ENCODE data around the gene DST. TPM values are rescaled to one million over a fixed set of nuclear protein-coding genes. Genes with fewer than 3 reads are reported as not detected.

Gene DST
- total RNA-seq, 1 experiment from 2014 or later: 144 TPM

DNA sequence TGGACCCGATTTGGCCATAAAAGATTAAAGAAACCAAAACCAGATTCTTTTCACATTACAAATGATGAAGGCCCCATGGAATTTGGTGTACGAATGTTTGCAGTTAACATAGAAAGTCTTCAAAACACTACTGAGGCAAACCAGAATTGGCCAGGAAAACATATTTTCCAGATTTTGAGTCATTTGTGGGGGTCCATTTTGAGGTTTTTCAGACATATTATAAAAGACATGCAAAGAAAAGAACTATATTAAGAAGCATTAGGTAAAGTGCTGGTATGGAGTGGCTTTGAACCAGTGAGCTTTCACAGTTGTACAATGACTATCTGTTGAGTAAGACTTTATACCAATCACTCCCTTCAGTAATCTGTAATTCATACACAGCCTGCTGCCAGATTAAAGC lies 226.4 kb downstream of the DST start (continued):
- TF ChIP-seq, protein P1, sequence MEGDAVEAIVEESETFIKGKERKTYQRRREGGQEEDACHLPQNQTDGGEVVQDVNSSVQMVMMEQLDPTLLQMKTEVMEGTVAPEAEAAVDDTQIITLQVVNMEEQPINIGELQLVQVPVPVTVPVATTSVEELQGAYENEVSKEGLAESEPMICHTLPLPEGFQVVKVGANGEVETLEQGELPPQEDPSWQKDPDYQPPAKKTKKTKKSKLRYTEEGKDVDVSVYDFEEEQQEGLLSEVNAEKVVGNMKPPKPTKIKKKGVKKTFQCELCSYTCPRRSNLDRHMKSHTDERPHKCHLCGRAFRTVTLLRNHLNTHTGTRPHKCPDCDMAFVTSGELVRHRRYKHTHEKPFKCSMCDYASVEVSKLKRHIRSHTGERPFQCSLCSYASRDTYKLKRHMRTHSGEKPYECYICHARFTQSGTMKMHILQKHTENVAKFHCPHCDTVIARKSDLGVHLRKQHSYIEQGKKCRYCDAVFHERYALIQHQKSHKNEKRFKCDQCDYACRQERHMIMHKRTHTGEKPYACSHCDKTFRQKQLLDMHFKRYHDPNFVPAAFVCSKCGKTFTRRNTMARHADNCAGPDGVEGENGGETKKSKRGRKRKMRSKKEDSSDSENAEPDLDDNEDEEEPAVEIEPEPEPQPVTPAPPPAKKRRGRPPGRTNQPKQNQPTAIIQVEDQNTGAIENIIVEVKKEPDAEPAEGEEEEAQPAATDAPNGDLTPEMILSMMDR (IDR thresholded peaks at IDR 0.05 in 2 of 3, conservative IDR thresholded peaks at IDR 0.05 in 1 of 3; ENCODE audit: borderline replicate concordance in 1 of 3, insufficient read depth in 1 of 3, low read depth in 2 of 3, low read length in 2 of 3): no peak
- TF ChIP-seq RAD21 (IDR thresholded peaks at IDR 0.05; ENCODE audit: low read depth) (no peak), SP1 (IDR thresholded peaks at IDR 0.05; ENCODE audit: low read depth) (no peak), ZNF274 (IDR thresholded peaks at IDR 0.05; ENCODE audit: low read depth, low read length) (no peak), CBX3 (IDR thresholded peaks at IDR 0.05; ENCODE audit: low read depth) (no peak), POLR2A (IDR thresholded peaks at IDR 0.05; ENCODE audit: borderline replicate concordance, extremely low read depth, insufficient read depth, insufficient read length) (no peak), CEBPB (IDR thresholded peaks at IDR 0.05; ENCODE audit: low read depth) (no peak)

DNA sequence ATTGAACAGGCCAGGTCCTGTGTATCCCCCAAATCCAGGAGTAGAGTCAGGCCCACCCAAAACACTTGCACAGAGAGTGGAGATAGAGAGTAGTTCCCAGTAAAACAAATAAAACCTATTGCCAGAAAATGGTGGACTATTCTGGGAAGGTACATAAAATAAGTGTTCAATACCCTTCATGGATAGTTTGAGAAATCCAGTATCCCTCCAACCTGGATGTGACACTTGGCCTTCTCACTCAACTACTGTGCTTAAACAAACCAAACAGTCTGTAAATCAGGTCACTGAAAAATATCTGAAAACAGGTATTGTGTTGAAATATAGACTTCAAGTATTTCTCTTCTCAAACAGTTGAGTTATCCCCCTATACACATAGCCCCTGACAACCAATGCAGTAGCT lies 233.7 kb downstream of the DST start:
- ChIA-PET POLR2A (no interaction called here), CTCF (no interaction called here), RAD21 (ENCODE audit: low non-redundant PET in 1 of 2, low total read pairs in 2 of 2, uncharacterized antibody in 2 of 2, unreplicated experiment in 2 of 2) (no interaction called here)
- Histone ChIP-seq H3K9me3 (ENCODE audit: control insufficient read depth in 1 of 2, insufficient read depth in 1 of 2, low read depth in 1 of 2, low read length in 2 of 2) (no peaks in the 10 kb centered on the region), H3K9ac (ENCODE audit: low read length) (no peak overlapping the region), H3K27me3 (ENCODE audit: insufficient read depth, low read length) (no peaks in the 10 kb centered on the region), H3K4me3 (replicated peaks in 1 of 2; ENCODE audit: low read depth in 1 of 2, low read length in 2 of 2) (no peak overlapping the region), H2AFZ (ENCODE audit: low read depth, low read length, poor library complexity, severe bottlenecking) (no peak overlapping the region), H3K36me3 (ENCODE audit: control insufficient read depth in 1 of 2, insufficient read depth in 2 of 2, low read length in 2 of 2) (no peaks in the 10 kb centered on the region), H3K4me2 (ENCODE audit: low read length) (no peak overlapping the region), H3K9me2 (ENCODE audit: insufficient read depth) (no peaks in the 10 kb centered on the region), H3K79me2 (ENCODE audit: insufficient read depth, low read length) (no peaks in the 10 kb centered on the region), H3K4me1 (ENCODE audit: control insufficient read depth in 1 of 2, insufficient read depth in 2 of 2, low read length in 2 of 2) (no peaks in the 10 kb centered on the region), H4K20me1 (ENCODE audit: insufficient read depth) (no peaks in the 10 kb centered on the region), H3K27ac (ENCODE audit: low read depth, low read length) (no peak overlapping the region)
- intact Hi-C loops (cut with micrococcal nuclease): no loop called here
- no peak for DNase-seq (ENCODE audit: low read depth, low spot score)
- no TSS peak for BruUV-seq (replicated peaks)
- no peak for ATAC-seq
- no peak for TF ChIP-seq ELF1 (IDR thresholded peaks at IDR 0.05; ENCODE audit: borderline replicate concordance, low read depth)
- TF ChIP-seq SRF (IDR thresholded peaks at IDR 0.05; ENCODE audit: low read depth): no peak
- TF ChIP-seq ZNF274 (IDR thresholded peaks at IDR 0.05; ENCODE audit: low read depth, low read length): no peak
- no peak for TF ChIP-seq EGR1 (IDR thresholded peaks at IDR 0.05; ENCODE audit: low read depth)
- TF ChIP-seq SIN3A (IDR thresholded peaks at IDR 0.05; ENCODE audit: low read depth): no peak
- no peak for TF ChIP-seq EZH2phosphoT487 (IDR thresholded peaks at IDR 0.05; ENCODE audit: borderline replicate concordance)
- TF ChIP-seq JUND (IDR thresholded peaks at IDR 0.05): no peak
- TF ChIP-seq EZH2 (IDR thresholded peaks at IDR 0.05): no peak
- no peak for TF ChIP-seq SP1 (IDR thresholded peaks at IDR 0.05; ENCODE audit: low read depth)
- no peak for TF ChIP-seq CBX3 (IDR thresholded peaks at IDR 0.05; ENCODE audit: low read depth)
- TF ChIP-seq, protein P2, sequence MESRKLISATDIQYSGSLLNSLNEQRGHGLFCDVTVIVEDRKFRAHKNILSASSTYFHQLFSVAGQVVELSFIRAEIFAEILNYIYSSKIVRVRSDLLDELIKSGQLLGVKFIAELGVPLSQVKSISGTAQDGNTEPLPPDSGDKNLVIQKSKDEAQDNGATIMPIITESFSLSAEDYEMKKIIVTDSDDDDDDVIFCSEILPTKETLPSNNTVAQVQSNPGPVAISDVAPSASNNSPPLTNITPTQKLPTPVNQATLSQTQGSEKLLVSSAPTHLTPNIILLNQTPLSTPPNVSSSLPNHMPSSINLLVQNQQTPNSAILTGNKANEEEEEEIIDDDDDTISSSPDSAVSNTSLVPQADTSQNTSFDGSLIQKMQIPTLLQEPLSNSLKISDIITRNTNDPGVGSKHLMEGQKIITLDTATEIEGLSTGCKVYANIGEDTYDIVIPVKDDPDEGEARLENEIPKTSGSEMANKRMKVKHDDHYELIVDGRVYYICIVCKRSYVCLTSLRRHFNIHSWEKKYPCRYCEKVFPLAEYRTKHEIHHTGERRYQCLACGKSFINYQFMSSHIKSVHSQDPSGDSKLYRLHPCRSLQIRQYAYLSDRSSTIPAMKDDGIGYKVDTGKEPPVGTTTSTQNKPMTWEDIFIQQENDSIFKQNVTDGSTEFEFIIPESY (IDR thresholded peaks at IDR 0.05; ENCODE audit: extremely low read depth, insufficient replicate concordance, low read length): no peak
- TF ChIP-seq, protein P3, sequence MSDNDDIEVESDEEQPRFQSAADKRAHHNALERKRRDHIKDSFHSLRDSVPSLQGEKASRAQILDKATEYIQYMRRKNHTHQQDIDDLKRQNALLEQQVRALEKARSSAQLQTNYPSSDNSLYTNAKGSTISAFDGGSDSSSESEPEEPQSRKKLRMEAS (IDR thresholded peaks at IDR 0.05): no peak
- TF ChIP-seq POLR2A (IDR thresholded peaks at IDR 0.05; ENCODE audit: borderline replicate concordance, extremely low read depth, insufficient read depth, insufficient read length): no peak
- no peak for TF ChIP-seq TCF7L2 (IDR thresholded peaks at IDR 0.05; ENCODE audit: borderline replicate concordance, extremely low read depth, insufficient read depth, insufficient read length)
- TF ChIP-seq, protein P4, sequence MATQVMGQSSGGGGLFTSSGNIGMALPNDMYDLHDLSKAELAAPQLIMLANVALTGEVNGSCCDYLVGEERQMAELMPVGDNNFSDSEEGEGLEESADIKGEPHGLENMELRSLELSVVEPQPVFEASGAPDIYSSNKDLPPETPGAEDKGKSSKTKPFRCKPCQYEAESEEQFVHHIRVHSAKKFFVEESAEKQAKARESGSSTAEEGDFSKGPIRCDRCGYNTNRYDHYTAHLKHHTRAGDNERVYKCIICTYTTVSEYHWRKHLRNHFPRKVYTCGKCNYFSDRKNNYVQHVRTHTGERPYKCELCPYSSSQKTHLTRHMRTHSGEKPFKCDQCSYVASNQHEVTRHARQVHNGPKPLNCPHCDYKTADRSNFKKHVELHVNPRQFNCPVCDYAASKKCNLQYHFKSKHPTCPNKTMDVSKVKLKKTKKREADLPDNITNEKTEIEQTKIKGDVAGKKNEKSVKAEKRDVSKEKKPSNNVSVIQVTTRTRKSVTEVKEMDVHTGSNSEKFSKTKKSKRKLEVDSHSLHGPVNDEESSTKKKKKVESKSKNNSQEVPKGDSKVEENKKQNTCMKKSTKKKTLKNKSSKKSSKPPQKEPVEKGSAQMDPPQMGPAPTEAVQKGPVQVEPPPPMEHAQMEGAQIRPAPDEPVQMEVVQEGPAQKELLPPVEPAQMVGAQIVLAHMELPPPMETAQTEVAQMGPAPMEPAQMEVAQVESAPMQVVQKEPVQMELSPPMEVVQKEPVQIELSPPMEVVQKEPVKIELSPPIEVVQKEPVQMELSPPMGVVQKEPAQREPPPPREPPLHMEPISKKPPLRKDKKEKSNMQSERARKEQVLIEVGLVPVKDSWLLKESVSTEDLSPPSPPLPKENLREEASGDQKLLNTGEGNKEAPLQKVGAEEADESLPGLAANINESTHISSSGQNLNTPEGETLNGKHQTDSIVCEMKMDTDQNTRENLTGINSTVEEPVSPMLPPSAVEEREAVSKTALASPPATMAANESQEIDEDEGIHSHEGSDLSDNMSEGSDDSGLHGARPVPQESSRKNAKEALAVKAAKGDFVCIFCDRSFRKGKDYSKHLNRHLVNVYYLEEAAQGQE (IDR thresholded peaks at IDR 0.05; ENCODE audit: low read depth): no peak
- no peak for TF ChIP-seq POLR2AphosphoS5 (IDR thresholded peaks at IDR 0.05; ENCODE audit: low read depth, low read length)
